ENCODE data around the gene FGGY. TPM values are rescaled to one million over a fixed set of nuclear protein-coding genes. Genes with fewer than 3 reads are reported as not detected.

The FGGY gene
- total RNA-seq, 1 donor from 2014 or later: 31.2 TPM

DNA sequence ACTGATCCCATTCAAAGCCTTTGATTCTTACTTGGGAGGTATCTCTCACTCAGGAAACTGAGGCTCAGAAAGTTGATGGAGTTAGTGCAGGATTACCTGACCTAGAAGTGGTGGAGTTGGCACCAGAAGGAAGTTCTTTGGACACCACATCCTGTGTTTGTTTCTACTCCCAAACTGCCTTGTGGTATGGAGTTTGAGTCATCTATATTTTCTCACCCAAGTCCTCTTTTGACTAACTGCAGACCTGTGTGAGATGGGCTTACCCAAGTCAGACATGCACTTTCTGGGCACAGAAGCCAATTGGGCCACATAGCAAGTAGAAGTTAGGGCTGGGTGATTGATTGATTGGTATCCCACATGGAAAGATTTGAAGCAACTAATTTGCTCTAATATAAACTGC lies 36.1 kb downstream of the FGGY start:
- Histone ChIP-seq H3K36me3 (no peaks in the 10 kb centered on the region), H3K4me1 (no peaks in the 10 kb centered on the region), H3K4me3 (no peak overlapping the region), H3K27me3 (ENCODE audit: low read depth) (no peaks in the 10 kb centered on the region), H3K9me3 (replicated peaks) (no peaks in the 10 kb centered on the region), H3K27ac (replicated peaks) (no peak overlapping the region)
- TF ChIP-seq, protein P1, sequence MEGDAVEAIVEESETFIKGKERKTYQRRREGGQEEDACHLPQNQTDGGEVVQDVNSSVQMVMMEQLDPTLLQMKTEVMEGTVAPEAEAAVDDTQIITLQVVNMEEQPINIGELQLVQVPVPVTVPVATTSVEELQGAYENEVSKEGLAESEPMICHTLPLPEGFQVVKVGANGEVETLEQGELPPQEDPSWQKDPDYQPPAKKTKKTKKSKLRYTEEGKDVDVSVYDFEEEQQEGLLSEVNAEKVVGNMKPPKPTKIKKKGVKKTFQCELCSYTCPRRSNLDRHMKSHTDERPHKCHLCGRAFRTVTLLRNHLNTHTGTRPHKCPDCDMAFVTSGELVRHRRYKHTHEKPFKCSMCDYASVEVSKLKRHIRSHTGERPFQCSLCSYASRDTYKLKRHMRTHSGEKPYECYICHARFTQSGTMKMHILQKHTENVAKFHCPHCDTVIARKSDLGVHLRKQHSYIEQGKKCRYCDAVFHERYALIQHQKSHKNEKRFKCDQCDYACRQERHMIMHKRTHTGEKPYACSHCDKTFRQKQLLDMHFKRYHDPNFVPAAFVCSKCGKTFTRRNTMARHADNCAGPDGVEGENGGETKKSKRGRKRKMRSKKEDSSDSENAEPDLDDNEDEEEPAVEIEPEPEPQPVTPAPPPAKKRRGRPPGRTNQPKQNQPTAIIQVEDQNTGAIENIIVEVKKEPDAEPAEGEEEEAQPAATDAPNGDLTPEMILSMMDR (IDR thresholded peaks at IDR 0.05; ENCODE audit: borderline replicate concordance): no peak
- intact Hi-C loops (cut with micrococcal nuclease): no loop called here
- no peak for DNase-seq

DNA sequence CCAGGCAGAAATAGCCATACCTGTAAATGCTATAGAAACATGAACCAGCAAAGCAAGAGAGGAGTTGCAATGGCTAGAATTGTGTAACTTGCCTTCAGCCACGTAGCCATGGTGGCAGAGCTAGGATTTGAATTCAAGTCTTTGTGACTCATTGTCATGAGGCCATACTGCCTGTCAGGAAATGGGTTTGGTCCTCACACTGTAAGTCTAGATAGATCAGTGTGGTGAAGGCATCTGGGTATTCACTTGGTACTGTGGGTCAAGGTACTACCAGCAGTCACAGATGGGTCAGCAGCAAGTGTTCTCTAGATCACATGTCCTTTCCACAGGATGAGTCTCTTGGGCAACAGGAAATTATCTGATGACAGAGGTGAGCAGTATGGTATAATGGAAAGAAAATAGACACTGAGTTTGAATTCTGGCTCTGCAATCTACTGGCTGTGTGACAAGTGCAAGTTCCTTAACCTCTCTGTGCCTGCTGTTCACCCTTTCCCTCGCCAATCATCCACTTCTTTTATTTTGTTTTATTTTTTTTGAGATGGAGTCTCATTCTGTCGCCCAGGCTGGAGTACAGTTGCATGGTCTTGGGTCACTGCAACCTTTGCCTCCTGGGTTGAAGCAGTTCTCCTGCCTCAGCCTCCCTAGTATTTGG lies 36.9 kb downstream of the FGGY start:
- H3K4me1 ChIP-seq: no peaks in the 10 kb centered on the region
- DNase-seq: no peak
- TF ChIP-seq, protein P1 (IDR thresholded peaks at IDR 0.05; ENCODE audit: borderline replicate concordance): no peak

GRCh38 chr1:59340411-59341307 lies 43.8 kb downstream of the FGGY start:
- TF ChIP-seq, protein P1 (IDR thresholded peaks at IDR 0.05; ENCODE audit: borderline replicate concordance): no peak
- H3K4me1 ChIP-seq: no peaks in the 10 kb centered on the region
- no peaks in the 10 kb centered on the region for H3K36me3 ChIP-seq
- no peak for DNase-seq
- no peak overlapping the region for H3K4me3 ChIP-seq
- no peaks in the 10 kb centered on the region for H3K27me3 ChIP-seq (ENCODE audit: low read depth)
- H3K27ac ChIP-seq (replicated peaks): no peak overlapping the region
- no peaks in the 10 kb centered on the region for H3K9me3 ChIP-seq (replicated peaks)
- intact Hi-C loops (cut with micrococcal nuclease): no loop called here

More for the DNA sequence above, 36.9 kb downstream of the FGGY start:
- H3K4me3 ChIP-seq: no peak overlapping the region
- H3K9me3 ChIP-seq (replicated peaks): no peaks in the 10 kb centered on the region
- H3K27ac ChIP-seq (replicated peaks): no peak overlapping the region
- intact Hi-C loops (cut with micrococcal nuclease): no loop called here
- H3K36me3 ChIP-seq: no peaks in the 10 kb centered on the region
- no peaks in the 10 kb centered on the region for H3K27me3 ChIP-seq (ENCODE audit: low read depth)

DNA sequence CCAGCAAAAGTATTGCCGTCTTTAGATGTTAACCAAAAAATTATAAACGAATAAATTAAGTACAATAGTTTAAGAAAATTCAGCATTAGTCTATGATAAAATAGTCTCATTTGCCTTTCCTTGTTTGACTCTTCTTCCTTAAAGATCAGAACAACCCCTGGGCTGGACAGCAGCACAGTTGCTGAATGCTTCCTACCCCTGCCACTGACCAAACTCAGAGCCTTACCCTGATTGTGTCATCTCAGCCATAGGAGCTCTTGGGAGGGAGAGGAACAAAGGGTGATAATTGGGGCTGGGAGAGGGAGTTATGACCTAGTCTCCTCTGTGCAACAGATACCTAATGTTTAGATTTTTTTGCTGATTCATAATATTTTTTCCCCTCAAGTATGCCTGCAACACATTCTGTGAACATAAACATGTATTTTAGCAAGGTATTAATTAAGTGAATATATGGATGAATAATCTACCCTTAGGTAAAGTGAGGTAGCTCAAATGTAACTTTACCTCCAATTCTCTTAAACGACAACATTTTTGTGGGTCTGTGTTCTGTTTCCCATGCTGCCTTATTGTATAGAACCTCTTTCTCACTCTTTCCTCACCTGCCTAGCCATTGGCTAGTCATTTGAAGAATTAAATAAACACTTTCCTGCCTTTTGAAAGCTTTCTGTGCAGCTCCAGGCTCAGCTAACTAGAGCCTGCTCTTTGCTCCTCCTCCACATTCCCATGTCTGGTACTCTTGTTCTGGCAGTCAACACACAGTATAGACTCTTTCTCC lies 46.1 kb downstream of the FGGY start:
- no peaks in the 10 kb centered on the region for H3K27me3 ChIP-seq (ENCODE audit: low read depth)
- TF ChIP-seq, protein P1 (IDR thresholded peaks at IDR 0.05; ENCODE audit: borderline replicate concordance): no peak
- no peak for DNase-seq
- H3K36me3 ChIP-seq: no peaks in the 10 kb centered on the region
- no peaks in the 10 kb centered on the region for H3K4me1 ChIP-seq
- no peak overlapping the region for H3K4me3 ChIP-seq
- no peak overlapping the region for H3K27ac ChIP-seq (replicated peaks)
- intact Hi-C loops (cut with micrococcal nuclease): no loop called here
- H3K9me3 ChIP-seq (replicated peaks): no peaks in the 10 kb centered on the region

DNA sequence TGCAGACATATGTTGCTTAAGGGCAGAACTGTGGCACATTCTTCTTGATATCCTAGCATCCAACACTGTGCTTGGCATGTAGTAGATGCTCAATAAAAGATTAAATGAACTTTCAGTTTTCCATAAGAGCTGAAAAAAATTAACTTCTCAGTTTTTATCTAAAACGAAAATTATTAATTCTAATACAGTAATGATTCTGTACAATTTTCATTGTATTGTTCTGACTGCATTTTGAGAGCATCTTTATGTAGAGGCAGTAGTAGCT lies 46.6 kb downstream of the FGGY start:
- intact Hi-C loops (cut with micrococcal nuclease): no loop called here
- H3K27ac ChIP-seq (replicated peaks): no peak overlapping the region
- H3K4me1 ChIP-seq: no peaks in the 10 kb centered on the region
- no peaks in the 10 kb centered on the region for H3K9me3 ChIP-seq (replicated peaks)
- H3K27me3 ChIP-seq (ENCODE audit: low read depth): no peaks in the 10 kb centered on the region
- TF ChIP-seq, protein P1 (IDR thresholded peaks at IDR 0.05; ENCODE audit: borderline replicate concordance): no peak
- DNase-seq: no peak
- no peaks in the 10 kb centered on the region for H3K36me3 ChIP-seq
- no peak overlapping the region for H3K4me3 ChIP-seq

Data from left ventricle myocardium inferior (tissue), 1 donor.